ENCODE data around the gene CDH22.

Gene CDH22

DNA sequence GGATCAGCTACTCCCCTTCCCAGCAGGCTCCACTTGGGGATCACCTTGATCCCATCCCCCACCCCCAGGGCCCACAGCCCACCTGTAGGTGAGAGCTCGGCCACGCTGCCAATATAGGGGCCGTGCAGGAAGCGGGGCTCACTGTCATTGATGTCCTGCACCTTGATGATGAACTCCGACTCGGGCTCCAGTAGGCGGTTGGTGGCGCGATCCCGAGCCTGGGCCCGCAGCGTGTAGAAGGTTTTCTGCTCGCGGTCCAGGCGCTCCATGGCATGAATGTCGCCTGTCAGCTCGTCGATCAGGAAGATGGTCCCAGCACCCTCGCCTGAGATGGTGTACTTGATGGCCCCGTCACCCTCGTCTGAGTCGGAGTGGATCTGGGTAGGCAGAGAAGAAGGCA, 67.4 kb downstream of the CDH22 start:
- DNase-seq (ENCODE audit: low read depth in 2 of 2) = no peak

DNA sequence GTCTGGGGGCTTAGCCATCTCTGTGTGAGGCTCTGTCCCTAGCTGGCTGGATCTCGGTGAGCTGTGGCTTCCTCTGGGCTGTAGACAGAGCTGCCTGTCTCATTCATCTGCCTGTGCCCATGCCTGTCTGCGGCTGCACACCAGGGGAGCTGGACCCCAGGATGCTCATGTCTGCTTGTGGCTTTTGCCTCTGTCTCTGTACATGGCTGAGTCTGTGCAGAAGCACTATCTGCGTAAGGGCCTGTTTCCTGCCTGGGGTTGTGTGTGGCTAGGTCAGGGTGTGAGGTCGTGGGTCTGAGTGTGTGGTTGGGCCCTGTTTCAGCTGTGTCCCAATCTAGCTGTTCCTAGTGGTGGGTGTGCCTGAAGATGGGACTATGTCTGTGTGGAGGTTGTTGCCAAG, 68.2 kb downstream of the CDH22 start:
- DNase-seq (ENCODE audit: low read depth in 2 of 2) = no peak

DNA sequence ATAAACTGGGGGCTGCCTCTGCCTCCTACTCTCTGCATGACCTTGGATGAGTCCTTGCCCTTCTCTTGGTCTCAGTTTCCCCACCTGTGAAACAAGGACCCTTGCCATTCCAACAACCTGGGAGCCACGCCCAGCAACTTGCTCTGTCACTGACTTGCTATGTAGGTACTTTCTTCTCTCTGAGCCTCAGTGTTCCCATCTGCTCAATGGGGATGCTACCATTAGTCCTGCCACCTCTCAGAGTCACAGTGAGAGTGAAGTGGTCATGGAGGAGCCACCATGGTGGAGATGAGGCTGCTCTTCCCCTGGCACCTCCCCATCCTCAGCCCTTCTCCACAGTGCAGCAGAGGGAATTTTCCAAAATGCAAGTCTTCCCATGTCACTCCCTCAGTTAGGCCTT, 70.6 kb downstream of the CDH22 start:
- DNase-seq (ENCODE audit: low read depth in 2 of 2) = no peak

DNA sequence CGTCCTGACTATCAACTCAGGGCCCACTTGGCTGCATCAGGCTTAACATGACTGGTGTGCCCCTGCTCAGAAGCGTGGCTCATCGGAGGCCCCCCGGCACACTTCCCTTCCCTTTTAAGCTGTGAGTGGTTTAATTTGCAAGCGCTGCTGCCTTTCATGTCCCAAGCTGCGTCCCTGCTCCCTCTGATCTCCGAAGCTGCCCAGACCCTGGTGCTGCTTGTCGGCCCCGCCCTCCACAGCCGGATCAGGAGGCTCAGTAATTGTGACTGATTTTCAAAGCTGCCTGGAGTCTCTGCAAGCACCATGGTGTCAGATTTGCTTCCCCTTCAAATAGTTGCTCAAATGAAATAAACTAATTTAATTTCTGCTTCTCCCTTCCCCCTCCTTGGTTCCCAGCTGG, 71.1 kb downstream of the CDH22 start:
- no peak for DNase-seq (ENCODE audit: low read depth in 2 of 2)

- no peak for DNase-seq (ENCODE audit: low read depth in 2 of 2)
Measured at GRCh38 chr20:46235077-46235476, 73.2 kb downstream of the CDH22 start.

- DNase-seq (ENCODE audit: low read depth in 2 of 2) = no peak
Measured at GRCh38 chr20:46233701-46234100, 74.6 kb downstream of the CDH22 start.

DNA sequence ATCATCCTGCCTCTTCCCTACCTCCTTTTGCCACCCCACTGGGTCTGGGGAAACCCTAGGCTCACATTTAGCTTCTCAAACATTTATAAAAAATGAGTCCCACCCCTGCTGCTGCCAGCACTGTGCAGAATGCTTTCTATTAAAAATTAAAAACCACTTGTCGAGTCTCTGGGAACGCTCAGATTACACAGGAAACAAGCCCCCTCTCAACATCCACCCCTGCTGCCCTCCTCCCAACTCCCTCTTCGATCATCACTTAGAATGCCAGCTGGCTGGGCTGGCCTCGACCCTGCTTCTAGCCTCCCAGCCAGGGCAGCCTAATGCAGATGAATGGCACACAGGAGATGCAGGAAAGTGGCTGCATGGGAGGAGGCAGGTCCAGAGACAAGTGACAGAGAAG, 75.8 kb downstream of the CDH22 start:
- no peak for DNase-seq (ENCODE audit: low read depth in 2 of 2)

- no peak for DNase-seq (ENCODE audit: low read depth in 2 of 2)
Measured at GRCh38 chr20:46230801-46231282, 77.5 kb downstream of the CDH22 start.

- no peak for DNase-seq (ENCODE audit: low read depth in 2 of 2)
Measured at GRCh38 chr20:46230106-46230491, 78.2 kb downstream of the CDH22 start.

DNA sequence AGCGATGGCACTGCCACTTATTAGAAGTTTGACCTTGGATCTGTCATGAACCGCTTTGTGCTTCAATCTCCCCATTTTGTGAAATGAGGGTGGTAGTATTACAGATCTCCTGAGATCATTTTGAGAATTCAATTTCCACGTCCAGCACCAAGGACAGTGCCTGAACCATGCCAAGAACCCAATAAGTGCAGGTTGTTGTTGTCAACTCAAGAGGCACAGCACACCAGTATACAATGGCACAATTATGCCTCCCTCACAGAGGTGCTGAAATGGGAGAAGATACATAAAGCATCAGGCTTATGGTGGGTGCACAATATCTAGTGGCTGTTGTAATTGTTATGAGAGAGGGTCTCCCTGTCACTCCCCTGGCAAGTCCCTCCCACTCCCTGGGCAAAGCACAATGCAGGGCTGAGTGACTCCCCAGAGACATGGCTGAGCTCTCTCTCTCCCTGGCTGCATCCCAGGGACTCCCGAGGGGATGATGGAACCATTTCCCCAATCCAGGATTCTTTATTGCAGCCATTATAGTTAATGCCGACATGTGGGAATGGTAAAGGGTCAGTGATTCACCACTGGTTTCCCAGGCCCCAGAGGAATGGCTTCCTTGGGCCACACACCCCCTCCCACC, 78.7 kb downstream of the CDH22 start:
- no peak for DNase-seq (ENCODE audit: low read depth in 2 of 2)

- DNase-seq (ENCODE audit: low read depth in 2 of 2) = no peak
Measured at GRCh38 chr20:46228670-46229069, 79.6 kb downstream of the CDH22 start.

DNA sequence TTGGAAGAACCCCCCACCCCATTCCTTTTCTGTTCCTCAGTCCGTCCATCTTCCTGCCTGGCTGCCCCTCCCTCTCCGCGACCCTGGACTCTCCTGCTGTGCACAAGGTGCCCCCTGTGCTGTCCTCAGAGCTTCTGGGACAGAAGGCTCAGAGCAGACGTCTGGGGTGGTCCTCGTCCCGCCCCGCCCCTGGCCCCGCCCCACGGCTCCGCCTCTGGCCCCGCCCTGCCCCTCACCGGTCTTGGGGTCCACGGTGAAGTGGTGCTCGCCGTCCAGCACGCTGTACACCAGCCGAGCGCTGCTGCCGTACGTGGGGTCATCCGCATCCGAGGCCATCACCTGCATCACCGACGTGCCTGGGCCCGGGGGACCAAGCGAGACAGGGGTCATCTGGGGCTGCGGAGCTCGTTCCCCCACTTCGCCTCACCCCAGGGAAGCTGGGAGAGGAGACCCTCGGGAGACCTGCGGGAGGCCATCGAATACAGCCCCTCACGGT, 81.0 kb downstream of the CDH22 start:
- no peak for DNase-seq (ENCODE audit: low read depth in 2 of 2)

GRCh38 chr20:46226602-46227001, 81.7 kb downstream of the CDH22 start:
- DNase-seq (ENCODE audit: low read depth in 2 of 2) = no peak

DNA sequence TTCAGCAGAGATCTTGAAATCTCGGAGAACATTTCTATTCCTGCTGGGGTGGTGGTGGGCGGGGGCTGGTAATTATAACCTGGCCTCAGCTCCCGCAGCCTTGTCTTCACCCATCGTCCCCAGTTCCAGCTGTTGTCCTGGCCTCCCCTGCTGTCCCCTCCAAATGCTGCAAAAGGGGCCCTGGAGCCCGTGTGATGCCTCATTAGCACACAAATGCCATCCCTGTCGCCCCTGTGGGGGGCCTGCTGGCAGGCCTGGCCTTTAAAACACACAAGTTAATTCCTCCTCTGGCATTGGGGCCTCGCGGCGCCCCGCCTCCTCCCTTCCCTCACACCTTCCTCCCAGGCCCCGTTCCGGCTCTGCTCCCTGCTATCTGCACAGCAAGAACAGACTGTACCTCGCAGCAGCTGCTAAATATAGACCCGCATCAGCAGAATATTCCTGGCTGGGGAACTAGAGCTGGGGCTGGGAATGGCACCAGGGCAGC, 85.7 kb downstream of the CDH22 start:
- DNase-seq (ENCODE audit: low read depth in 2 of 2) = no peak

GRCh38 chr20:46221256-46221833, 87.0 kb downstream of the CDH22 start:
- no peak for DNase-seq (ENCODE audit: low read depth in 2 of 2)

DNA sequence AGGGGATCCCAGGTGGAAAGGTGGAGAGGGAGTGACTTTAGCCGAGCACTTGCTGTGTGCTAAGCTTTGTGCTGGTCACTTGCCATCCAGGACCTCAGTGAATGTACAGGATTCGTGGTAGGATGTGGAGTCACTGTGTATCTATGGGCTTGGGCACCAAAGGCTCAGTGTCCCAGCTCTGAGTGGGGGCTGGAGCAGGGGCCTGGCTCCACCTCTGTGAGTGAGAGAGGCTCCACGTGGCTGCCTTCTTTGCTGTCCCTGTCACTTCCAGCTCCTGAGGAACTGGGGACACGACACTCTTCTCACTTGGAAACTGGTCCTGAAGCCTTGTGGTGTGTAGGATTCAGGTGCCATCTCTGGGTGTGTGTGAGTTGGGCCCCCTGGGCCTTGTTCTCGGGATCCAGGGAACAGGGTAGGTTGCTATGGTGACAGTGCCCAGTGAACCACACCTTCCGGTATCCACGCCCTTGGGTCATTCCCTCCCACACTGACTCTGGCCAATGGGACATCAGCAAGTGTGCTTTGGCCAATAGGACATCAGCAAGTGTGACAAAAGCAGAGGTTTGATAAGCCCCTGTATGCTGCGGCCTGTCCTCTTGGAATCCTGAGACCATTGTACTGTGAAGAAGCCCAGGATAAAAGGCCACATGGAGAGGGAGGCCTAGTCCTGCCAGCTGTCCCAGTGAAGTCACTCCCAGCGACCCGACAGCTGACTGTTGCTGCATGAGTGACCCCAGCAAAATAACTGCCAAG, 87.7 kb downstream of the CDH22 start:
- no peak for DNase-seq (ENCODE audit: low read depth in 2 of 2)

- no peak for DNase-seq (ENCODE audit: low read depth in 2 of 2)
Measured at GRCh38 chr20:46219920-46220319, 88.4 kb downstream of the CDH22 start.

- DNase-seq (ENCODE audit: low read depth in 2 of 2) = no peak
Measured at GRCh38 chr20:46219190-46219589, 89.1 kb downstream of the CDH22 start.

DNA sequence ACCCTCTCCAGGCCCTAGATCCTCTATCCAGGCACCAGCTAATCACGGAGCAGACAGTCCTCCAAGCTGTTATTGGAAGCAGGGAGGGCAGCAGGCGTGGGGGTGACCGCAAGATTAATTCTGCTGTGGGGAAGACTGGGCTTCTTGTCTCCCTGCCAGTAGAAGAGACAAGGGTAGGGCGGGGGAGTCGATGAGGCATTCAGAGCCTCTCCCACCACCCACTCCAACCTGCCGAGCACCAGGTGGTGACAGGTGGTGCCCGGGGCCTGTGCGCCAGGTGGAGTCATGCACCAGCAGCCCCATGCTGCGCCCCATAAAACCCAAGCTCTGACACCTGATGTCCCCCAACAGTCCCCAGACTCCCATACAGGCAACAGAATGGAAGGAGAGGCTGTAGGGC, 89.6 kb downstream of the CDH22 start:
- no peak for DNase-seq (ENCODE audit: low read depth in 2 of 2)

DNA sequence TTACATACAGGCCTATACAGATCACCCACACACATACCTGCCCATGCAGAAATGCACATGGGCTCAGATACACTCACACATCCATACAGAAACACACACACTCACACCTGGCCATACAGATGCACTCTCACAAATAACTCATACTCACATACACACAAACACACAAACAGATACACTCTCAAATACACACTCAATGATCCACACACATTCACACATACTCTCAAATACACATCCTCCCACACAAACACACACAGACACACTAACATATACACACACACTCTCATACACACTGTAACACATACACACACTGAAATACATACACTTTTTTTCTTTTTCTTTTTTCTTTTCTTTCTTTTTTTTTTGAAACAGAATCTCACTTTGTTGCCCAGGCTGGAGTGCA, 90.7 kb downstream of the CDH22 start:
- DNase-seq (ENCODE audit: low read depth in 2 of 2) = no peak

DNA sequence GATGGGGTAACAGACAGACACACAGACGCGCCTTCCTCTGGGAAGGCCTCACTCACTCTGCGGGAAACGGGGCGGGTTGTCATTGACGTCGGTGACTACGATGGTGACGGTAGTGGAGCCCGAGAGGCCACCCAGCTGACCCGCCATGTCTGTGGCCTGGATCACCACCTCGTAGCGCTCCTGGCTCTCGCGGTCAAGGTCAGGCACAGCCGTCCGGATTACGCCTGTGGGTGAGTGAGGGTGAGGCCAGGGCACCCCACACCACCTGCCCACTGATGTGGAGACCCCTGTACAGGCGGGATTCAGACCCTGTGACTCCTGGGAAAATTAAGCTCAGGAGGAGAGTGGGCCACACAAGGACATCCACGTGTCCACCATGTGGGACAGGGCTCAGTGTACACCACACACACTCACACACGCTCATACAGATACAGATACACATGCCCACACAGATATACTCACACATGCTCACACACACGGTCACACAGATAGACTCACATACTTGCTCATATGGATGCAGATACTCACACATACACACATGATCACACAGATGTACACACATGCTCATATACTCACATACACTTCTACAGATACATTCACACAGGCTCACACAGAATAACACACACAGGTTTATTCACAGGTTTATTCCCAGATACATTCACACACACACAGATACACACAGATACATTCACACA, 91.4 kb downstream of the CDH22 start:
- no peak for DNase-seq (ENCODE audit: low read depth in 2 of 2)
